Stimulated activated CD4-positive, alpha-beta T cell treated with anti-CD3 and anti-CD28 coated beads, Interleukin-12 subunit alpha, Interleukin-12 subunit beta, amount 100 ng/mL, for 4 hours (primary cell): ENCODE results near the gene SRP19.
"Not testable (repeated sequence)": the region's sequence is repeated elsewhere in the genome, so short reads cannot be mapped to it uniquely, and the experiment has no call there.

Experiments used
- DNase-seq: peaks from one replicate; pipeline ENCODE4 v3.0.0-alpha.2; 2020

The SRP19 gene

GRCh38 chr5:112860929-112861637, at the start of gene SRP19:
Gene SRP19, plus strand, starts transcription at chr5:112861287. Its CDS starts 90 bp downstream, at chr5:112861377.
- peak; percentile 85 for DNase-seq

DNA sequence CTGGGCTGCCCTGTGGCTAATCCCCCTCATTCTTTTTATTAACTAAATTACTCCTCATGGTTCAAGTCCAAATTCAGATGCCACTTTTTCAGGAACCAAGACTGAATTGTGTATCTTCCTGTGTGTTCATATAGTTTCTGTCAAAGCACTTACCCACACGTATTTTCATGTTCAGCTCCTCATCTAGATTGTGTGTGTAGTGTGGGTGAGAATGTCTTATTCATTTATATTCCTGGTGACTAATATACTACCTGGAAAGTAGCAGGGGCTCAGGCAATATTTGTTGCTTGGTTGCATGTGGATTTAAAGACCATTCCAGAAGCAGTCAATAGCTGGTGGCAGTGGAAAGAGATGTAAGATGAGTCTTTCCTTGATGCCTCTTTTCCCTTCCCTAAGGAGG, 48.5 kb upstream of the SRP19 start:
- no peak for DNase-seq

DNA sequence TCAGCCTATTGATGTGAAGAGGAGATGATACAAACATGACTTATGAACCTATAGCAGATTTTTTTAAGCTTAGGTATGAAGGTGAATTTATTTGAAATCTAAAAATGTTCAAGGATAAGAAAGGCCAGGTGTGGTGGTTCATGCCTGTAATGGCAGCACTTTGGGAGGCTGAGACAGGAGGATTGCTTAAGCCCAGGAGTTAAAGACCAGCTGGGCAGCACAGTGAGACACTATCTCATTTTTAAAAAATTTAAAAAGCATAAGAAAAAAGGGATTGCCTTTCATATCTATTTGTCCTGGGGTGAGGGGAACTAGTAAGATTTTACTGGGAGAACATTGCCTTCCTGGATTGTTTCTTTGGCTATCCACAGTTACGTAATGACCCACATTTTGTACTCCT, 40.8 kb upstream of the SRP19 start:
- DNase-seq = no peak

- no peak for DNase-seq
These were observed 38.6 kb upstream of the SRP19 start for GRCh38 chr5:112822456-112822855.

GRCh38 chr5:112823181-112823580, 37.9 kb upstream of the SRP19 start:
- DNase-seq = no peak

DNA sequence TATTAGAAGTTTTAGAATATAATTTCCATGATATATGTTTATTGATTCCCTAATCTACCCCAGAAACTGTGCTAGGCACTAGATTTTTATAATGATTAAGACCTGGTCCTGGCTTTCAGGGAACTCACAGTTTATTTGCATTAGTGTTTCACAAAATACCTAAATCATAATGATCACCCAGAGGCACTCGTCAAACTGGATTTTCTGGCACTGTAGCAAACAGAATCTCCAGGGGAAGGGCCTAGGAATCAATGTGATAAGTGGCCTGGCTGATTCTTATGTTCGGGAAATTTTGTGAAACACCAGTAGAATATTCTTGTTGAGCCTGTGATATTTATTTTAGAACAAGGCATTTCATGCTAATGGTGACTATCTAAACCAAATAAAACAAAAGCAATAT, 37.4 kb upstream of the SRP19 start:
- no peak for DNase-seq

DNA sequence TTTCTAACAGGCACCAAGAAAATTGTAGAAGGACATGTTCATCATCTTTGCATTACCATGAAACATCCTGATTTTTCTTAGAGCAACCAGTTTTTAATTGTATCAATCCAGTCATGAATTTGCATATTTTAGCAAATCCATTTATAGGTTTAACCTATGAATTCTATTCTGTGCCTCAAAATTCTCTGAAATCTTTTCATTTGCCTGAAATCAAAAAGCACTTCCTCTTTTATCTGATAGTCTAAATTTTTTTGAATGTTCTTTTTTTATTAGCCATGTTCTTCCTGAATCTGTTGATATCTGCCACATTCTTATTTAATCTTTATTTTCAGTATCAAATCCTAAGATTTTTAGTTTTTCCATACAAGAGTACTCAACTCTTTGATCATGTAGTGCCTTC, 36.9 kb upstream of the SRP19 start:
- no peak for DNase-seq

DNA sequence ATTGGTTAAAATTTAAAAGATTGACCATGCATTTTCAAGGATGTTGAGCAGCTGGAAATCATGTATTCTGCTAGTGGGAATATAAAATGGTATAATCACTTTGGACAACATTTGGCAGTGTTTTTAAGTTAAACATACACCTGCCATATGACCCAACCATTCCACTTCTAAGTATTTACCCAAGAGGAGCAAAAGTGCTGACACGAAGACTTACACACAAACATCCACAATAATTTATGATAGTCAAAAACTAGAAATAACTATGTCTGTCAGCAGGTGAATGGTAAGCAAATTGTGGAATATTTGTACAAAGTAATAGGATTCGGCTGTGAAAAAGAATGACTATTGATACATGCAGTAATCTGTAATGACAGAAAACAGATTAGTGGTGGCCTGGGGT, 30.7 kb upstream of the SRP19 start:
- DNase-seq = no peak

GRCh38 chr5:112833971-112834370, 27.1 kb upstream of the SRP19 start:
- no peak for DNase-seq

DNA sequence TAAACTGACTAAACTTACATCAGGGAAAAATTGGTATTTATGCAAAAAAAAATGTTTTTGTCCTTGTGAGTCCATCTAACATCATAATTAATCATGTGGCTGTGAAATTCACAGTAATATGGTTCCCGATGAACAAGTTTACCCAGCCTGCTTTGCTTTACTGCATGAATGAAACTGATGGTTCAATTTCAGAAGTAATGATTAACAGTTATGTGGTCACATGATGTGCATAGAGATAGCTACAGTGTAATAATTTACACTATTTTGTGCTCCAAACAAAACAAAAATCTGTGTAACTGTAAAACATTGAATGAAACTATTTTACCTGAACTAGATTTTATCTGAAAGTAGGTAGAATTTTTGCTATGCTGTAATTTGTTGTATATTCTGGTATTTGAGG, 16.6 kb upstream of the SRP19 start:
- DNase-seq = no peak

DNA sequence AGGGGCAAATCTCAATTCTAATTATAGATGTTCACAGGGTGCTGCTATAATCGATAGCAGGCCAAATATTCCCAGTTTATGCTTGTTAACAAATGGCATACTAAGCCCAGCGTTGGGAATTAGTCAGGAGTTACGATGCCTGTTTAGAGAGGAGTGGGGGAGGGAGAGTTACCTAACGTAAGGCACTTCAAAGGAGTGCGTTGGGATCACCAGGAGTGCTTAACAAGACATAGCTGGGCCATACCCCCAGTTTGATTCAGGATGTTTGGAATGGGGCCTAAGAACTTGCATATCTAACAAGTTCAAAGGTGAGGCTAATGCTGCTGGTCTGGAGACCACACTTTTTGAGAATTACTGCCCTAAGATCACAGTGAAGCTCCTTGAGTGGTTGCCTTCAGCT, 14.5 kb upstream of the SRP19 start:
- DNase-seq = no peak

DNA sequence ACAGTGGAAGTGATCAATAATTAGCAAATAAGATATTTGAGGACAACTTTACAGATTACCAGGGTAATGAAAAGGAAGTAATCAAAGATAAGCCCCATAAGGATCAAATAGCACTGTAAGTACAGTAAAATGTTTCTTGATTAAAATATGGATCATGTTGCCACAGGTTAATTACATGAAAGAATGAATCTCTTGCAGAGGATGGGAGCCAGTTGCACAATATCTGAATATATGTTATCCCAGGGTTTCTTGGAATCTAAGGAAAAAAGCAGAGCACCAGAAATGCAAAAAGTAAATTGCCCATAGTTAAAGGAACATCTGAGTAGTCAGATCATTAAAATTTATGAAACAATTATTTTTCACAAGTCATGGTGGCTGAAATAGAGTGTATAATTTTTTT, 13.8 kb upstream of the SRP19 start:
- no peak for DNase-seq

DNA sequence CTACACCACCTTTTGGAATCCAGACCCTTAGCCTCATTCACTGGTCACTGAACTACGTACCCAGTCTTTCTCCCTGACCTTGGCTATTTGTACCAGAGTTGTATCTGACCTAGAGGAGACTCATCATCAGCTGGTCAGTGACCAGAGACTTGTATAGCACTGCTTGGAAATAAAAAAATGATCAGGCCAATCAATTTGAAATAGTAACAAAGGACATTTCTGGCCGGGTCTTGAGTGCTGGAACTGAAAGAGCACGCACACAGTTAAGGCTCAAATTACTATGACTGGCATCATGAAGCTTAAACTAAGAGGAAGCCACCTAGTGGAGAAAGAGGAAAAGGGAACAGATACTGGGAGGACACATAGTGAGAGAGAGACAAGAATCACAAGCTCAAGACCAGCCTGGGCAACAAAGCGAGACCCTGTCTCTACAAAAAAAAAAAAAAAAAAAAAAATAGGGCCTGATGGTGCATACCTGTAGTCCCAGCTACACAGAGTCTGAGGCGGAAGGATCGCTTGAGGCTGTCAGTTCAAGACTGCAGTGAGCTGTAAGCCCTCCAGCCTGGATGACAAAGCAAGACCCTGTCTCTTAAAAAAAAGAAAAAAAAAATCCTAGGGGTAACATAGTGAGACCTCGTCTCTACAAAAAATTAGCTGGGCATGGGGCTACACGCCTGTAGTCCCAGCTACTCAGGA, 12.8 kb upstream of the SRP19 start:
- no peak for DNase-seq

DNA sequence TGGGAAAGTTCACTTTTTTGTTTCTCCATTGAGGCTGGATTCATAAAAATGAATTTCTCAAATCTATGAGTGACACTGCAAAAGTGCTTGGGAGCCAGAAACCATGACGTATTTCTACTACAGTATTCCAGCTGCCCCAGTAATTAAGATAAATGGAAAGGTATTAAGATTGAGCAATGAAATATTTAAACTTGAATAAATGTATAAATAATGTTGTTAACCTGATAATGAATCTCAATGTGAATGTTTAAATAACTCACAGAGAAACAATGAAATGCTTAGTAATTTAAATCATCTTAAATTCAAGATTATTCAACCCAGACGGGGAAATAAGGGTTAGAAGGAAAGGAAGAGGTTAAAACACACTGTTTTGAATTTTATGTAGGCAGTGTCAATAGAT, 11.2 kb upstream of the SRP19 start:
- no peak for DNase-seq

GRCh38 chr5:112854651-112855050, 6.4 kb upstream of the SRP19 start:
- no peak for DNase-seq

GRCh38 chr5:112857866-112858265, 3.2 kb upstream of the SRP19 start:
- DNase-seq = no peak

- DNase-seq = not testable (repeated sequence)
These were observed 537 bp upstream of the SRP19 start for GRCh38 chr5:112860571-112860928.

DNA sequence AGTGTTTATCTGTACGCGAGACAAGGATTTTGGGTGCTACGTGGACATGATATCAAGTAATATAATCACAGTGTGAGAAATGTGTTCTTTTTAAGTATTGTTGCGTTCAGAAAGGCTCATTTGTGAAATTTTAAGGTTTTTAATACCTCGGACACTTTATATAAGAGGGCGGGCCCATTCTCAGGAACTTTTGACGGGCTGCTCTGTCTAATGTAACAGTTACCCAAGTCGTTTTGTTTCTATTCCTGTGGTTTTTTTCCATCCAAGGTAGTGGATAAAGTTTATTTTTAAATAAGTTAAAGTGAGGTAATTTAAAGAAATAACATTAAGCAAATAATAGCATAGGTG, 525 bp downstream of the SRP19 start:
- DNase-seq = no peak

GRCh38 chr5:112862085-112862484, 998 bp downstream of the SRP19 start:
- DNase-seq = no peak

- DNase-seq = no peak
These were observed 2.5 kb downstream of the SRP19 start for GRCh38 chr5:112863549-112863948.

DNA sequence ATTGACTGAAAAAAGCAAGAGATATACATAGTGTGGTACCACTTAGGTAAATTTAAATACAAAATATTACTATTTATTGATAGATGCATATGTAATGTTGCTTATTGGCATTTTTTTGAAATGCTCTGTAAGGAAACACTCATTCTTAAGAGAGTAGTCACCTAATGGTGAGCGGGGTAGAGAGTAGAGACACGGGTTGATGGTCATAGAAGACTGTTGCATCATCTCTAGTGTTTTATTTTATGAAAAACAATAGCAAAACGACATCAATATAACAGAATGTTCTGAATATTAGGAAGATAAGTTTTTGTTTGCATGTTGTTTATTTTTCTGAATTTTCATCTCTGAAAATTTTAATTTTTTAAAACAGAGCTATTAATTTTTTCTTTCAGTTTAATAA, 4.0 kb downstream of the SRP19 start:
- no peak for DNase-seq

GRCh38 chr5:112866739-112867138, 5.7 kb downstream of the SRP19 start:
- DNase-seq = no peak

DNA sequence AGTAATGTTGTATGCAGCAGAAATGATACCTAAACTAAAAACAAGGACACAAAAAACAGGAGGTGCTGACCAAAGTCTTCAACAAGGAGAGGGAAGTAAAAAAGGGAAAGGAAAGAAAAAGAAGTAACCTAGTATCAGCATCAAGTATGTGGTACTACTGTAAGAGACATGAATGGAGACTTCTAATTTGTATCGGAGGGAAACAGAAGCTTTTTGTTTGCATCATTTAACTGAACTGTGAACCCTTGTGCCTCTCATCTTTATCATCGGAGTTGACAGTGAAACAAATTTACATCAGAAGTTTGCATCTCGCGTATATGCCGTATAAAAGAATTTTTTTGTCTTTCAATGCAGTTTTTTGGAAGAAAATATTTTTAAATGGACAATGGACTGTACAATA, 6.3 kb downstream of the SRP19 start:
- DNase-seq = no peak

GRCh38 chr5:112869948-112870347, 8.9 kb downstream of the SRP19 start:
- DNase-seq = no peak

DNA sequence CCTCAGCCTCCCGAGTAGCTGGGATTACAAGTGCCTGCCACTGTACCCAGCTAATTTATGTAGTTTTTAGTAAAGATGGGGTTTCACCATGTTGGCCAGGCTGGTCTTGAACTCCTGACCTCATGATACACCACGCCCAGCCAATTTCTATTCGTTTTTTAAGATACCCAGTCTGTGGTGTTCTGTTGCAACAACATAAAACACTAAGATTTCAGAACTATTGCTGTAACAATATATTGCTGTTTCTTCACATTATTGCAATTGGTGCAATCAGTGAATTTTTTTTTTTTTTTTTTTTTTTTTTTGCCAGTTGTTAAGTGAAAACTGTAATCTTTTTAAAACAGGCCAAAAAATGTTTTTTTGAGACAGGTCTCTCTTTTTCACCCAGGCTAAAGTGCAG, 9.9 kb downstream of the SRP19 start:
- no peak for DNase-seq
